A549 (cell line): ENCODE data around the gene AMHR2.

Source experiments
- BHLHE40 ChIP-seq: IDR thresholded peaks from 2 replicates; pipeline ENCODE4 v1.6.1; 2012; ENCODE audit warnings: low read depth, low read length, inconsistent platforms
- CHD4 ChIP-seq: fragments of 200-600 bp; sonication (generic); IDR thresholded peaks from 2 replicates; pipeline ENCODE4 v1.6.1; 2016; ENCODE audit warnings: antibody characterized with exemption, mild to moderate bottlenecking, borderline replicate concordance
- CTCF ChIP-seq: fragments of >200 bp; sonication (Bioruptor Twin); formaldehyde crosslinking; IDR thresholded peaks from 3 replicates; pipeline ENCODE4 v1.5.1; 2016
- EP300 ChIP-seq, 2 experiments: fragments of >200 bp; sonication (Bioruptor Twin); formaldehyde crosslinking; IDR thresholded peaks; 2 replicates in 1 of 2; 3 replicates in 1 of 2; pipeline ENCODE4 v1.6.1; 2016 to 2017
- HEYL ChIP-seq: fragments of 250-450 bp; sonication (Bioruptor Pico); IDR thresholded peaks from 2 replicates; pipeline ENCODE4 v1.8.0; 2021; ENCODE audit warnings: mild to moderate bottlenecking, moderate library complexity
- JUNB ChIP-seq: fragments of >200 bp; sonication (Bioruptor Twin); formaldehyde crosslinking; IDR thresholded peaks from 2 replicates; pipeline ENCODE4 v1.6.1; 2016
- PBX3 ChIP-seq: IDR thresholded peaks from 2 replicates; pipeline ENCODE4 v1.6.1; 2012
- POLR2A ChIP-seq: IDR thresholded peaks from 2 replicates; pipeline ENCODE4 v1.6.1; 2012; ENCODE audit warnings: mild to moderate bottlenecking, low read length
- REST ChIP-seq: fragments of 200-600 bp; sonication (generic); IDR thresholded peaks from 2 replicates; pipeline ENCODE4 v1.6.1; 2016; ENCODE audit warnings: antibody characterized with exemption, mild to moderate bottlenecking, moderate library complexity
- RFX5 ChIP-seq: fragments of 450-650 bp; IDR thresholded peaks from 2 replicates; pipeline ENCODE4 v1.7.1; 2014; ENCODE audit warnings: antibody characterized with exemption, mild to moderate bottlenecking, moderate library complexity

- TF ChIP-seq CTCF (no peak), JUNB (no peak), POLR2A (no peak), EP300 (IDR thresholded peaks at IDR 0.05) (no peak), CHD4 (no peak), HEYL (CRISPR knock-in tag) (no peak), REST (peak; percentile 71), BHLHE40 (no peak), RFX5 (no peak), PBX3 (no peak)
Observed at GRCh38 chr12:53378222-53378621, 45.4 kb upstream of the AMHR2 start.
